ENCODE data around the gene MIER1. TPM values are rescaled to one million over a fixed set of nuclear protein-coding genes. Genes with fewer than 3 reads are reported as not detected.
"Not testable (repeated sequence)": the region's sequence is repeated elsewhere in the genome, so short reads cannot be mapped to it uniquely, and the experiment has no call there.

The MIER1 gene
- 10 to 100 TPM; 54.7 to 58.8 TPM for total RNA-seq

DNA sequence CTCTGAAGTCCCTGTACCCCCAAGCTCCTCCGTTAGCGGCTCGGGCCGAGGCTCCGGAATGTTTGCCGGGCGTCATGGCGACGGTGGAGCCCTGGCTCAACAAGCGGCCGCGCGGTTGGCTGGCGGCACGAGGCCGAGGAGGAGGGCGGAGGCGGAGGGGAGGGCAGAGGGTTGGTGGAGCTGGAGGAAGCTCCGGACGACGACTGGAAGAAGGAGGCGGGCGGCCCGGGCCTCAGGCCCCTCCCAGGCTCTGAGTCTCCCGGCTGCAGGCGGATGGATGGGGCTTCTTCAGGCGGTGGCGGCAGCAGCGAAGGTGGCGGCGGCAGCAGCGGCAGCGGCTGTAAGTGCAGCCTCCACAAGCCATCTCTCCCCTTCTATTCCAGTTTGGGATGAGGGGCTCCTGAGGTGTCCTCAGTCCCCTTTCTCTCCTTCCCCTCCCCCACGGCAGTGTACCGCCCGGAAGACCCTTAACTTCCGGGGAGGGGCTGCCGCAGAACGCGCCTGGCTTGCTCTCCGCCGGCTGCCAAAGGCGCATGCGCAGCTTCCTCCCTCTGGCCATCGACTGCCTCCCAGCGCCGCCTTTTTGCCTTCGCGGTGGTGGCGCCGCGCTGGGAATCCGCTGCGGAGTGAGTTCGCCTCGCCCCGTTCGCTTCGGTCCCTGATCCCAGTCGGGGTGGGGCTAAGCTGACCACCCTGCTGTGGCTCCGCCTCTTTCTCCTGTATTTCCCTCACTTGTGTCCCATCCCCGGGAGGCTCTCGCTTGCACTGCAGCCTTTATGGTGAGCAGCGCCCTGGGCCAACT, at the start of gene MIER1, which contains the start of gene DNAI4:
Gene MIER1, plus strand, starts transcription at position 235 of the 802 bp plus-strand sequence. Its CDS starts 39 bp downstream, at position 274.
Gene DNAI4, minus strand, starts transcription at position 101 of the 802 bp plus-strand sequence. Its CDS starts 25 bp downstream, at position 76.
- DNase-seq: peak; percentile 99
- no peaks in the 10 kb centered on the region for H3K27me3 Mint-ChIP-seq
- CTCF ChIA-PET: interaction anchor here (1.1 to 3.2 kb wide), 3 partner anchors 153 to 224 kb away, joined by 3 to 12 read pairs (median 7); no protein-coding TSS in a partner anchor
- peak within 1 kb of the TSS; percentile 97 for H3K4me3 Mint-ChIP-seq
- intact Hi-C loops (cut with micrococcal nuclease): loop anchor here (1.0 to 10.0 kb wide), 7 partner anchors 56 to 1502 kb away; partner anchors contain the start of genes SERBP1 and SLC35D1
- H3K36me3 Mint-ChIP-seq: peaks cover 4% of the 10 kb centered on the region
- peak within 1 kb of the TSS; percentile 96 for H3K27ac Mint-ChIP-seq
- no peaks in the 10 kb centered on the region for H3K9me3 Mint-ChIP-seq
- H3K4me1 Mint-ChIP-seq (ENCODE audit: low read depth): peaks cover 53% of the 10 kb centered on the region
- POLR2A ChIA-PET: interaction anchor here (0.5 to 1.7 kb wide), 9 partner anchors 10 to 760 kb away, joined by 3 to 7 read pairs (median 4); partner anchors contain the start of genes GADD45A and IL12RB2

DNA sequence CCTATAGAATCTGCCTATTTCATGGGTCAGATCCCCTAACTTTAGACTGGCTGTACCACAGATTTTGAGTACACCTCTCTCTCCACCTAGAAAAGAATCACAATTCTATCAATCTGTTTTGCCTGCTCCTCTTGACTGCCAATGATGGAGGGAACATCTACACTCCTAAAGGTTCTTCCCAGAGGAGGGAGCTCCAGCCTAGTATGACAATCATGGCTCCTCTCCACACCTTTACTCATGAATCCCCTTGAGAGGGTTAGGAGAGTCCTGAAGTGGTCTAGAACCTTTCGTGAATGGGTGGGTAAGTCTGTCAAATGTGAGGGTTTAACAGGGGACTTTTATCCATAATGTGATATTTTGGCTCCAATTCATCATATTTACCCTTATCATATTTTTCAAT, 48.1 kb upstream of the MIER1 start:
- Mint-ChIP-seq H3K4me1 (ENCODE audit: low read depth) (no peaks in the 10 kb centered on the region), H3K27ac (no peak overlapping the region), H3K4me3 (no peak overlapping the region), H3K27me3 (no peaks in the 10 kb centered on the region), H3K9me3 (peaks cover 18% of the 10 kb centered on the region), H3K36me3 (no peaks in the 10 kb centered on the region)
- ChIA-PET CTCF (no interaction called here), POLR2A (no interaction called here)
- no peak for DNase-seq
- intact Hi-C loops (cut with micrococcal nuclease): no loop called here

DNA sequence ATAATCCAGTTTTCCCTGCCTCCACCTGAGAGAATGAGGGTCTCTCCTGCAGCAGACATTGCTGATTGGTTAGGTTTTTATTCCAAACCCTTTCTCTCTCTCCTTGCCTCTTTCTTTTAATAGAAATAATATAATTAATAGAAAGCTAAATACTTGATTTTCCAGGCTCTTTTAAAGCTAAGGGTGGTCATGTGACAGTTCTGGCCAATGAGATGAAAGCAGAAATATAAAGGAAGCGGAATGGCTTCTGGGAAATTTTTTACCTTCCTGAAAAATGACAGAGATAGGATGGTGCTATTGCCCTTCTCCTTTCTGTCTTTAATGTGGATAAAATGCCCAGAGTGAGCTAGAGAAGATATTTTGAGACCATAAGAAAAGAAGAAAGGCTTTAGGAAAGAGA, 35.8 kb upstream of the MIER1 start:
- intact Hi-C loops (cut with micrococcal nuclease): no loop called here
- no peak overlapping the region for H3K27ac Mint-ChIP-seq
- no peaks in the 10 kb centered on the region for H3K27me3 Mint-ChIP-seq
- H3K36me3 Mint-ChIP-seq: no peaks in the 10 kb centered on the region
- ChIA-PET CTCF (interaction anchor here (0.6 kb wide), 1 partner anchor 1289 kb away, joined by 3 read pairs; no protein-coding TSS in a partner anchor), POLR2A (no interaction called here)
- H3K4me3 Mint-ChIP-seq: no peak overlapping the region
- no peaks in the 10 kb centered on the region for H3K4me1 Mint-ChIP-seq (ENCODE audit: low read depth)
- no peaks in the 10 kb centered on the region for H3K9me3 Mint-ChIP-seq
- no peak for DNase-seq

DNA sequence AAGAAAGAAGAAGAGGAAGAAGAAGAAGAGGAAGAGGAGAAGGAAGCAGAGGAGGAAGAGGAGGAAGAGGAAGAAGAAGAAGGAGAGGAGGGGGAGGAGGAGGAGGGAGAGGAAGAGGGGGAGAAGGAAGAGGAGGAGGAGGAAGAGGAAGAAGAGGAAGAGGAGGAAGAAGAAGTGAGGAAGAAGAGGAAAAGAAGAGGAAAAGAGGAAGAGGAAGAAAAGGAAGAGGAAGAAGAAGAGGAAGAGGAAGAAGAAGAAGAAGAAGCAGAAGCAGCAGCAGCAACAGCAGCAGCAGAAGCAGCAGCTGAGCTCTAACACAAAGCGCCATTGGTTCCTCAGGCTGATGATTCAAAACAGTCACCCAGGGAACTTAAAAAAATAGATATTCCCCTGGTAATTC, 34.2 kb upstream of the MIER1 start:
- Mint-ChIP-seq H3K4me1 (ENCODE audit: low read depth) (no peaks in the 10 kb centered on the region), H3K36me3 (no peaks in the 10 kb centered on the region), H3K27me3 (no peaks in the 10 kb centered on the region), H3K27ac (no peak overlapping the region), H3K4me3 (no peak overlapping the region), H3K9me3 (no peaks in the 10 kb centered on the region)
- ChIA-PET CTCF (no interaction called here), POLR2A (no interaction called here)
- intact Hi-C loops (cut with micrococcal nuclease): no loop called here
- DNase-seq: no peak

DNA sequence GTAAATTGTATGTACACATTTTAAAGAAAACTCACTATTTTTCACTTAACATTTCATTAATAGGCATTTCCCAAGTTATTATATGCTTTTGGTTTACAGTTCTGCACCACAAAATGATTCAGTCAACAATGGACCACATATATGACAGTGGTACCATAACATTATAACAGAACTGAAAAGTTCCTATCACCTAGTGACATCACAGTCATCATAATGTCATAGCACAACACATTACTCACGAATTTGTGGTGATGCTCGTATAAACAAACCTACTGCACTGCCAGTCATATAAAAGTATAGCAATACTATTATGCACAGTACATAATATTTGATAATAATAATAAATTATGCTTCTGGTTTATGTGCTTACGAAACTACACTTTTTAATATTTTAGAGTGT, 31.1 kb upstream of the MIER1 start:
- Mint-ChIP-seq H3K4me3 (no peak overlapping the region), H3K4me1 (ENCODE audit: low read depth) (no peaks in the 10 kb centered on the region), H3K27ac (no peak overlapping the region), H3K27me3 (no peaks in the 10 kb centered on the region), H3K9me3 (no peaks in the 10 kb centered on the region), H3K36me3 (no peaks in the 10 kb centered on the region)
- DNase-seq: no peak
- intact Hi-C loops (cut with micrococcal nuclease): no loop called here
- CTCF ChIA-PET: no interaction called here
- POLR2A ChIA-PET: no interaction called here

DNA sequence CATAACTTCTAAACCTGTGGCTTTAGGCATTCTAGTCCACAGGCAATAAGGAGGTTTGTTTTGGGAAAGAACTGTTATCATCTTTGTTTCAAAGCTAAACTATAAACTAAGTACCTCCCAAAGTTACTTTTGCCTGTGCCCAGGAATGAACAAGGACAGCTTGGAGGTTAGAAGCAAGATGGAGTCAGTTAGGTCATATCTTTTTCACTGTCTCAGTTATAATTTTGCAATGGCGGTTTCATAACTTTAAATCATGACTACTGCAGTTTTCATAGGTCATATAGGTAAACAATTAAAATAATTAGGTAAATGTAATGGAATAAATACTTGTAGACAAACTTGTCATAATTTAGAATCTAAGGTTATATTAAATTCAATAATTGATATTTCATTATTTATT, 9.6 kb upstream of the MIER1 start:
- H3K27ac Mint-ChIP-seq; POLR2A ChIA-PET; intact Hi-C loops (cut with micrococcal nuclease); H3K4me1 Mint-ChIP-seq (ENCODE audit: low read depth); H3K4me3 Mint-ChIP-seq; CTCF ChIA-PET; H3K27me3 Mint-ChIP-seq; DNase-seq: not testable (repeated sequence)
- Mint-ChIP-seq H3K36me3 (peaks cover 23% of the 10 kb centered on the region), H3K9me3 (peaks cover 15% of the 10 kb centered on the region)

DNA sequence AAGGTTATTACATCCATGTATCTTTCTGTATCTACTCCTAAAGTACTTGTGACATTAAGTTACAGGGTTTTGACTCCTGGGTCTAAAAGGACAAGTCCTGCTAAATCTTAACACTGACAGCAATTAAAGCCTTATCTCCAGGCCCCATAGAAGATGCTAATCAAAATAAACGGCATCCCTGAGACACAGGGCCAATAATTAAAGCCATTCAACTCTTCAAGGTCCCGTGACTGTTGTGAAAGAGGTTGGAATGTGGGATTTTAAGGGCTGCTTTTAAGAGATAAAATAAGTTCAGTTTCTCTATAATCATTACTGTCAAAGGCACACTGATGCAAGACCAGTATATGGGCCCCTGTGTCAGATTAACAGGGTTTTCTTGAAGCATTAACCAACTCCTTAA, 8.5 kb upstream of the MIER1 start:
- Mint-ChIP-seq H3K4me3 (no peak overlapping the region), H3K4me1 (ENCODE audit: low read depth) (peaks cover 3% of the 10 kb centered on the region), H3K27me3 (no peaks in the 10 kb centered on the region), H3K36me3 (peaks cover 23% of the 10 kb centered on the region), H3K27ac (no peak overlapping the region), H3K9me3 (peaks cover 15% of the 10 kb centered on the region)
- no peak for DNase-seq
- ChIA-PET CTCF (no interaction called here), POLR2A (no interaction called here)
- intact Hi-C loops (cut with micrococcal nuclease): no loop called here

DNA sequence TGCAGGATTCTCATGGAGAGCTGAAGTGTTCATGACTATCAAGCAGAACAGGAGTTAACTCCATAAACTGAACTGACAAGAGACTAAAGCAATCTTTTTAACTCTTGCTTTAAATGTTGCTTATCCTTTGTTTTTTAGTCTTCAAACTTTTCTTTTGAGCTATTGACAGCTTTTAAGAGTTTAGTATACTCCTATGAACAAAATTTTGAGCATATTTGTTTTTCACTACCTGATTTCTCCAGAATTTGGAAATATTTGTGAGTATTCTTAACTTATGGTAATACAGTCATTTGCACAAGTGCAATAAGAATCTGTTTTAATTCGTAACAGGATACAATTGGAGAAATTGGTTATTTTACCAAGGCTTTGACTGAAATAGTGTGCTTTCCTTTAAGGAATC, 7.3 kb upstream of the MIER1 start:
- intact Hi-C loops (cut with micrococcal nuclease): no loop called here
- DNase-seq: no peak
- Mint-ChIP-seq H3K9me3 (peaks cover 15% of the 10 kb centered on the region), H3K4me3 (no peak overlapping the region), H3K27ac (no peak overlapping the region), H3K36me3 (peaks cover 23% of the 10 kb centered on the region), H3K4me1 (ENCODE audit: low read depth) (peaks cover 6% of the 10 kb centered on the region), H3K27me3 (no peaks in the 10 kb centered on the region)
- ChIA-PET CTCF (no interaction called here), POLR2A (no interaction called here)

DNA sequence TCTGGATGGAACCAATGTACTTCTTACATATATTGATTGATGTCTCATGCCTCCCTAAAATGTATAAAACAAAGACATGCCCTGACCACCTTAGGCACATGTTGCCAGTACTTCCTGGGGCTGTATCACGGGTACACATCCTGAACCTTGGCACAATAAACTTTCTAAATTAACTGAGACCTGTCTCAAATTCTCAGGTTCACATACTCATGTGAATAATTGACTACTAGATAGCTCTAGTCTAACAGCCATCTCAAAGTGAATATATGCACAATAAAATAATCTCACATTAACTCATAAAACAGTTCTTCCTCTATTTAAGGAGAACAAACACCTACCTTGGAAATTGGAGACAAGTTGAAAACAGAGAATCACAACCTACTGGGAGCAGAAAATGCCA, 5.7 kb upstream of the MIER1 start:
- intact Hi-C loops (cut with micrococcal nuclease): no loop called here
- POLR2A ChIA-PET: no interaction called here
- no peak overlapping the region for H3K4me3 Mint-ChIP-seq
- H3K27ac Mint-ChIP-seq: no peak overlapping the region
- H3K36me3 Mint-ChIP-seq: peaks cover 23% of the 10 kb centered on the region
- no peak for DNase-seq
- H3K27me3 Mint-ChIP-seq: no peaks in the 10 kb centered on the region
- H3K9me3 Mint-ChIP-seq: peaks cover 15% of the 10 kb centered on the region
- H3K4me1 Mint-ChIP-seq (ENCODE audit: low read depth): peaks cover 17% of the 10 kb centered on the region
- CTCF ChIA-PET: interaction anchor here (0.7 kb wide), 1 partner anchor 131 kb away, joined by 3 read pairs; no protein-coding TSS in a partner anchor

DNA sequence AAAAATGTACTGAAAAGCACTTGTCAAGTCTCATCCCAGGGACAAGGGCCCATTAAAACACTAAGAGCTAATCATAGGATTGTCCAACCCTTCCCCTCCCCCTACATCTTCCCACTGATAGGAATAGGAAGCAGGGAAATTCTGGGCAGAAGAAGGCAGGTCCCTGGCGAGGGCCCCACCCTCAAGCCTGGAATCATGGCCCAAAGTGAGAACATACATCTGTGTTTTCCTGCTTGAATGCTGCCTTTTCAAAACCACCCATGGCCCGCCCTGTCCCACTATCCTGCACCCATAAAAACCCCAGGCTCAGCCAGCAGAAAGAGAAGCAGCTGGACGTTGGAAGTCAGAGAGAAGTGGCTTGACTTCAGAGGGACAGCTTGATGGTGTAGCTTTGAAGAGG, 5.0 kb upstream of the MIER1 start:
- no peak for DNase-seq
- H3K27me3 Mint-ChIP-seq: no peaks in the 10 kb centered on the region
- intact Hi-C loops (cut with micrococcal nuclease): loop anchor here (10.0 kb wide), 1 partner anchor 635 kb away; no protein-coding TSS in a partner anchor
- H3K9me3 Mint-ChIP-seq: peaks cover 15% of the 10 kb centered on the region
- POLR2A ChIA-PET: no interaction called here
- CTCF ChIA-PET: no interaction called here
- peaks cover 17% of the 10 kb centered on the region for H3K4me1 Mint-ChIP-seq (ENCODE audit: low read depth)
- no peak overlapping the region for H3K27ac Mint-ChIP-seq
- peaks cover 23% of the 10 kb centered on the region for H3K36me3 Mint-ChIP-seq
- H3K4me3 Mint-ChIP-seq: no peak overlapping the region

DNA sequence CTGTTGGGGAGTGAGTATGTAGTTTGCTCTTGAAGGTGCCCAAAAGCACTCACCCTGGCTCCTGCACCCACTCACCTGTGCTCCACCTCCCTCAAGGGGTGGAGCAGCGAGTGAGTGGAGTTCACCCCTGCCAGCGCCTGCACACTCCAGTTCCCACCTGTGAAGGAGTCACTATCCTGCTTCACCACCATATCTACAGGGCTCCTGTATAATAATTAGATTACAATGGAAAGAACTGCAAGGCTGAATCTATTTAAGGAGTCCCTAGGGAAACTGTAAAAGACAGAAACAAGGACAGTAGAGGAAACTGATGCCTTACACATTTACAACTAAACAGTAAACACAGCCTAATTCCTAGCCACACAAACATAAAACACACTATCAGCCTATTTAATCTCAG, 4.2 kb upstream of the MIER1 start:
- no peak for DNase-seq
- peaks cover 23% of the 10 kb centered on the region for H3K36me3 Mint-ChIP-seq
- H3K4me3 Mint-ChIP-seq: no peak overlapping the region
- intact Hi-C loops (cut with micrococcal nuclease): loop anchor here (10.0 kb wide), 1 partner anchor 636 kb away; no protein-coding TSS in a partner anchor
- peaks cover 17% of the 10 kb centered on the region for H3K4me1 Mint-ChIP-seq (ENCODE audit: low read depth)
- CTCF ChIA-PET: no interaction called here
- H3K27ac Mint-ChIP-seq: no peak overlapping the region
- no peaks in the 10 kb centered on the region for H3K27me3 Mint-ChIP-seq
- peaks cover 15% of the 10 kb centered on the region for H3K9me3 Mint-ChIP-seq
- POLR2A ChIA-PET: no interaction called here

DNA sequence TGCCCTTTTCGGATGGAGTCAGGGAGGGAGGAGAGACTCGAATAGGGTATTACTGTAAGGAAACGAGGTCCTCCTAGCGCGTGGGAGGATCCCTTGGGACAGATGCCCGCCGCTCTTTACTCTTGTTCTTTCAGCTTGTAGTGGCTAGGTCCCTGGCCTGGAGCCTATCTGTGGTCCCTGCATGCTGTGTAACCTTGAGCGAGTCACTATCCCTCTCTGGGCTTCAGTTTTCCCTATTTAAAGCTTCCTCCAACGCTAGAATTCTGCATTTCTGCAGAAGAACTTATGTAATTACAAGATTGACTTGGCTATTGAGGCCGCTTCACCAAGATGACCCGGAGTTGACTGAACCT, 744 bp downstream of the MIER1 start:
- no peaks in the 10 kb centered on the region for H3K9me3 Mint-ChIP-seq
- H3K27me3 Mint-ChIP-seq: no peaks in the 10 kb centered on the region
- H3K4me1 Mint-ChIP-seq (ENCODE audit: low read depth): peaks cover 53% of the 10 kb centered on the region
- POLR2A ChIA-PET: interaction anchor here (1.0 to 1.7 kb wide), 3 partner anchors 10 to 67 kb away, joined by 3 to 6 read pairs (median 3); no protein-coding TSS in a partner anchor
- peak overlapping the region; percentile 96 for H3K27ac Mint-ChIP-seq
- peaks cover 4% of the 10 kb centered on the region for H3K36me3 Mint-ChIP-seq
- intact Hi-C loops (cut with micrococcal nuclease): loop anchor here (1.0 to 10.0 kb wide), 5 partner anchors 56 to 1503 kb away; partner anchors contain the start of gene SLC35D1
- peak overlapping the region; percentile 97 for H3K4me3 Mint-ChIP-seq
- CTCF ChIA-PET: interaction anchor here (2.4 to 3.2 kb wide), 2 partner anchors 162 to 224 kb away, joined by 7 to 12 read pairs; no protein-coding TSS in a partner anchor
- DNase-seq: no peak

Measured in activated CD4-positive, alpha-beta memory T cell treated with anti-CD3 and anti-CD28 coated beads for 36 hours (primary cell).